HuH-7.5 (cell line): ENCODE measurements around the gene OVCH2.
"Not testable (repeated sequence)": the region's sequence is repeated elsewhere in the genome, so short reads cannot be mapped to it uniquely, and the experiment has no call there.

Experiments used
- DNase-seq: peaks from one replicate; pipeline ENCODE4 v3.0.0; 2011; ENCODE audit warnings: low spot score

OVCH2 gene

DNA sequence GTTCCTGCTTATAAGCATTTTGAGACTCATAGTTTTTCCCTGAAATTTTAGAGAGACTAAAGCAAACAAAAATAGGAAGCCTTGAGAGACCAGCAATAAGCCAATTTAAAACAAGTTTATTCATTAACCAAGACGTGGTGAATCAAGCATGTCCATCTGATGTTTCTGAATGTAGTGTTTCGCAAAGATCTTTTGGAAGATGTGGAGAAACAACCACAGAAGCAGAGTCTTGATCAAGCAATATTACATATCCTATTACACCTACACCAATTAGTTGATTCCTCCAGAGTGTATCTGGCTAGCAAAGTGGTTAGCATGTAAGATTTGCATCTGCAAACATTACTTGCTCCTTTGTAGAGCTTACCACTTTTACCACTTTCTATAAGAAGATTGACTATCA, at the start of gene OVCH2:
TSS of gene OVCH2 (minus strand) at position 101 of the 400 bp plus-strand sequence. CDS start at position 18, 83 bp downstream.
- no peak for DNase-seq

DNA sequence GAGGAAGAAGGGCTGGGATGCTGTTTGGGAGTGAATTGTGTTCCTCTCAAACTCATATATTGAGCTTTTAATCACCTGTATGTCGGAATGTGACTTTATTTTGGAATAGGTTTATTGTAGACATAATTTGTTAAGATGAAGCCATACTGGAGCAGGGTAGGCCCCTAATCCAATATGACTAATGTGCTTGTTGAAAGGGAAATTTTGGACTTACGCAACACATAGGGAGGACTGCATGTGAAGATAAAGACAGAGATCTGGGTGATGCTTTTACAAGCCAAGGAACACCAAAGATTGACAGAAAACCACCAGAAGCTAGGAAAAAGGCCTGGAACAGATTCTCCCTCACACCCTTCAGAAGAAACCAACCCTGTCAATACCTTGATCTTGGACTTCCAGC, 43.2 kb upstream of the OVCH2 start:
- no peak for DNase-seq

DNA sequence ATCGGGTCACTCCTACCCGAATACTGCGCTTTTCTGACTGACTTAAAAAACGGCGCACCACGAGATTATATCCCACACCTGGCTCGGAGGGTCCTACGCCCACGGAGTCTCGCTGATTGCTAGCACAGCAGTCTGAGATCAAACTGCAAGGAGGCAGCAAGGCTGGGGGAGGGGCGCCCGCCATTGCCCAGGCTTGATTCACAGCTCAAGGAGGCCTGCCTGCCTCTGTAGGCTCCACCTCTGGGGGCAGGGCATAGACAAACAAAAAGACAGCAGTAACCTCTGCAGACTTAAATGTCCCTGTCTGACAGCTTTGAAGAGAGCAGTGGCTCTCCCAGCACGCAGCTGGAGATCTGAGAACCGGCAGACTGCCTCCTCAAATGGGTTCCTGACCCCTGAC, 28.5 kb upstream of the OVCH2 start:
- not testable (repeated sequence) for DNase-seq

DNA sequence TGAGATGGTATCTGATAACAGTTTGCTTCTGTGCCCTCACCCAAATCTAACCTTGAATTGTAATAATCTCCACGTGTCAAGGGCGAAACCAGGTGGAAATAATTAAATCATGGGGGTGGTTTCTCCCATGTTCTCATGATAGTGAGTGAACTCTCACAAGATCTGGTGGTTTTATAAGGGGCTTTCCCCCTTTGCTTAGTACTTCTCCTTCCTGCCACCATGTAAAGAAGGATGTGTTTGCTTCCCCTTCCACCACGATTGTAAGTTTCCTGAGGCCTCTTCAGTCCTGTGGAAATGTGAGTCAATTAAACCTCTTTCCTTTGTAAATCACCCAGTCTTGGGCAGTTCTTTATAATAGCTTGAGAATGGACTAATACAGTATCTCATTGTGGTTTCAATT, 8.5 kb upstream of the OVCH2 start:
- no peak for DNase-seq

DNA sequence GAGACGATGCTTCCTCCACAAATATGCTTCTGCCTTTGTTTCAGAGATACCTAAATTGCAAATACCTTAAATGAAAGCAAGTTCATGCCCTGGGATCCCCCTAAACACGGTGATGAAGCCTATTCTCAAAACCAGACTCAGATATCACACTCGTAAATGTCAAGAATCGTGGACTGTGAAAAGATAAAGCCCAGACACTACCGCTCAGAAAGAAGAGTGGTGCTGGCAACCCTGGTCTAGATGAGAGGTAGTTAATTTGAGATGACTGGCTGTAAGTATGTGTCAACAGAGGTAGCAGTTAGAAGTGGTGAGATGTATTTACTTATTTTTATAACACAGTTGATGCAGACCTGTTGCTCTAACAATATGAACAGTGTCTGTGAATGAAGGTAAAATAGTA, 2.5 kb downstream of the OVCH2 start:
- no peak for DNase-seq

GRCh38 chr11:7696424-7696823, 9.9 kb downstream of the OVCH2 start:
- DNase-seq, result no peak

DNA sequence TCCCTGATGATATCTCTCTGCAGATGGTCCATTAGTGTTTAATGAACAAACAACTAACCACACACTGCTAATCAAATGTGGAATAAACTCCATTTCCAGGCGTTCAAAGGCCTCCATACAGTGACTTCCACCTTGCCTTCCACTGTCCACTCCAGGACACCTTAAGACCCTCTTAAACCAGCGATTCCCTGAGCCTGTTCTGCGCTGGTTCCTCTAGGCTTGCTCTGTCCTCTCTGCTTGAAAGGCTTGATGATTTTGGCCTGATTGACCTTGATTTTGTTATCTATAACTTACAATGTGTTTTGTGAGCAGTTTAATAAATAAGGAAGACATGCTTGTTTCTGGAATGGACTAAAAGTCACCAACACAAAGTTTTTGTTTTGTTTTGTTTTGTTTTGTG, 12.0 kb downstream of the OVCH2 start:
- DNase-seq, result no peak

DNA sequence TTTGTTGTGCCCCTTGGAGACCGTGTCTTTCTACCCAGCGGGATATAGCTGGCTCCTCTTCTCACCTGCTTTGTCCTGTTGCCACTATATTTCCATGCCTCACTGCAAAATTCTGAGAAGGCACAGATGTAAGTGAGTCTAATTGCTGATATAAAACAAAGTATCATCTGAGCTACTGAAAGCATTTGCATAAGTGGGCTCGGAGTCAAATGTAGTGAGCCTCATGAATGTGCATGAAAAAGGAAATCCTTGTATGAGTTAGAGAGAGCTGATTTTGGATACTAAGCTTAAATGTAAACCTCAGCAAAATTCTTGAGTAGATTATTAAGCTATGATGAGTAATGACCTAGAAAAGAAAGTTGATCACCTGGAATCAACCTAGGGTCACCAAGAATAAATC, 13.9 kb downstream of the OVCH2 start:
- no peak for DNase-seq

- DNase-seq, result no peak
Measured at GRCh38 chr11:7691759-7692350, 14.4 kb downstream of the OVCH2 start.

DNA sequence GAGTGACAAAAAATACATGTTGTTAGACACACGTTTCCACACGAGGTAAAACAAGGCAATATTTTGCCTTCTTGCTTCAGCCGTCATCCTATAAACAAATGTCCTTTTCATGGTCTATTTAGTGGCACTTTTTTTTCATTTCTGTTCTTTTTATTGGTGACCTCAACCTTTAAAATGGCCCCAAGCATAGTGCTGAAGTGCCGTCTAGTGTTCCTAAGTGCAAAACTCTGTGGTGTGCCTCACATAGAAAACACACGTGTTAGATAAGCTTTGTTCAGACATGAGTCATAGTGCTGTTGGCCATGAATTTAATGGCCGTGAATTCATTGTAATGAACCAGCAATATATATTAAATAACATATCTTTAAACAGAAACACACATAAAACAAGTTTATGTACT, 15.6 kb downstream of the OVCH2 start:
- no peak for DNase-seq

DNA sequence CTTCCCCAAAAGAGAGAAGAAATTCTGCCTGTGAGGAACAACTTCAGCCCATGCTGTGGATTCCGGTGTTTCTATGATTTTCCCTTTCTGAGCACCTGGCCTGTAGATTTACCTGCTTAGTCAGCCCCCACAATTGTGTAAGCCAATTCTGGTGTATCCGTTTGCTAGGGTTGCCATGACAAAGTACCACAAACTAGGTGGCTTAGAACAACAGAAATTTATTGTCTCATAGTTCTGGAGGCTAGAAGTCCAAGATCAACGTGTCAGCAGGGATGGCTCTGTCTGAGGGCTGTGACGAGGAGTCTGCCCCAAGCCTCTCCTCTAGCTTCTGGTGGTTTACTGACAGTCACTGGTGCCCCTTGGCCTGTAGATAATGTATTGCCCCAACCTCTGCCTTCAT, 17.0 kb downstream of the OVCH2 start:
- DNase-seq, result no peak

- DNase-seq, result no peak
Measured at GRCh38 chr11:7688238-7688826, 17.9 kb downstream of the OVCH2 start.

GRCh38 chr11:7687386-7687785, 18.9 kb downstream of the OVCH2 start:
- no peak for DNase-seq

DNA sequence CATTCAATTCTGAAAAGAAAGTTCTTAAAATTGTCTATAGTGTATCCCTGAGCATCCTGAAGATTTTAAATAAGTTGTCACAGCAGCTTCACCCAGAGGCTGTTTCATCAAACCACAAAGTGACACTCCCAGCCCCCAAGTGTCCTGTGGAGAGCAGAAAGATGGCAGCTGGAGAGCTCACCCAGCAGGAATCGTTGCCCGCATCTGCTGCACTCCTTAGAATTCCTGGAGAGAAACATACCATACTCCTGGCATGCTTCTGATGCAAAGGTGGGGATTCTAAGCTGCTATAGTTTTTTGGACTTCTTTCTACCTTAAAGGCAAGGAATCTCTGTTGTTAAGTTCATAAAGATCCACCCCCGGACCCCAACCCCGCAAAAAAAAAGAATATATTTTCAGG, 19.5 kb downstream of the OVCH2 start:
- no peak for DNase-seq

GRCh38 chr11:7683571-7683970, 22.7 kb downstream of the OVCH2 start:
- DNase-seq, result no peak

GRCh38 chr11:7677796-7678201, 28.5 kb downstream of the OVCH2 start:
- DNase-seq, result no peak

DNA sequence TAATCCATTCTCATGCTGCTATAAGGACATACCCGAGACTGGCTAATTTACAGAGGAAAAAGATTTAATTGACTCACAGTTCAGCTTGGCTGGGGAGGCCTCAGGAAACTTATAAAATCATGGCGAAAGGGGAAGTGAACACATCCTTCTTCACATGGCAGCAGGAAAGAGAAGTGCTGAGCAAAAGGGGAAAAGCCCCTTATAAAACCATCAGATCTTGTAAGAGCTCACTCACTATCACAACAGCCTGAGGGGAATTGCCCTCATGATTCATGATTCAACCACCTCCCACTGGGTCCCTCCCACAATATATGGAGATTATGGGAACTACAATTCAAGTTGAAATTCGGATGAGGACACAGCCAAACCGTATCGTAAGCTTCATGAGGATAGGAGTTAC, 29.2 kb downstream of the OVCH2 start:
- DNase-seq, result no peak

GRCh38 chr11:7675631-7676030, 30.6 kb downstream of the OVCH2 start:
- DNase-seq, result no peak

DNA sequence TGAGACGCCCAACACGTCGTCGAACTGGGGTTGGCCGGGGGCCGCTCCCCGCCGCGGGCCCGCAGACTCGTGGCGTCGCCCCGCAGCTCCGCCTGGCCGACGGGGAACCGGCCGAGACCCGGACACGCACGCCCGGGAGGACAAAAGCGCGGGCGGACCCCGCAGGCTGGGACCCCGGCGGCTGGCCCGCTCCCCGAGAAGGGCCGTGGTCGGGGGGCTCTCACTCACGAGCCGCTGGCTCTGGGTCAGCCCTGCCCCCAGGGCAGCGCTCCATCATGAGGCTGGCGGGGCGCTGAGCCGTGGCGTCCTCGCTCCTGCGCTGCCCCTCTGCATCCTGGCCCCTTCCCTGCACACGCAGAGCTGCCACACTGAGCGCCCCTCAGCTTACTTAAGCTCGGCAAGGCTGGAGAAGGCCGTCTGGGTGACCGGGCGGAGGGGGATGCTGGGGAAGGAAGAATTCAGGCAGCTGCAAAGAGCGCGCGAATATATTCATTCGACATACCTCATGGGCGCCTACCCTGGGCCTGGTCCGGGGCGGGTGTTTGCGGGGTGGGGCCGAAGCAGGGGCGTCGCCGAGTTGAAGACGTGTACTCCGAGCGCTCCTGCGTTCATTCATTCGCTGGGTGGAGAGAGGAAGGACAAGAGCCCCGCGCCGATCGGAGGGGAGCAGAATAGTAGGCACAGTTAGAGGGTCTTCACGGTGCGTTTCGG, 32.4 kb downstream of the OVCH2 start:
- peak; percentile 63 for DNase-seq

GRCh38 chr11:7672960-7673723, 33.1 kb downstream of the OVCH2 start, which contains the start of gene CYB5R2:
Gene CYB5R2, minus strand, starts transcription at chr11:7673500. Its CDS starts 675 bp downstream, at chr11:7672825.
- peak; percentile 50 for DNase-seq

GRCh38 chr11:7672276-7672959, 33.9 kb downstream of the OVCH2 start:
- no peak for DNase-seq
